NCI-H345 treated with DMSO at 0.1 percent for 48 hours (cell line): ENCODE measurements around the gene MAPRE3.

Source experiments
- DNase-seq: peaks from one replicate; lab custom pipeline; 2025; ENCODE audit not compliant: unreplicated experiment; lab: John Stamatoyannopoulos, UW

MAPRE3 gene

GRCh38 chr2:27010139-27010538 is 39.7 kb downstream of the MAPRE3 start:
- DNase-seq, result no peak

DNA sequence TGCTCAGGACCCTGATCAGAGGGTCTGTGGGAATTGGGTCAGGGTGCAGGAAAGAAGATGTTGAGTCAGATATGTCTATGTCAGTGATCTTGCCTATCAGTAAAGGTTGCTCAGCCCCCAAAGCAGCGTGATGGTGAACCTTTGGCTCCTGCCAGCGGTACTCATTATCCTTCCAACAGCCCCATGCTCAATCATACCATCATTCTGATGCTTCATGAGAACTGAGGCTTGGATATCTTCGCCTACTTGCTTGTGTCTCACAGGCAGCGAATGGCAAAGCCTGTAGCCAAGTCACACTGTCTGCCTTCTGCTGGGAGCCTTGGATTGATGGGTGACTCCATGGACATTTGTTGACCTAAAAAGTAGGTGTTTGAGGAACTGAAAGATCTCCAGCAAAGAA is 43.3 kb downstream of the MAPRE3 start:
- no peak for DNase-seq

GRCh38 chr2:27014771-27015433 is 44.5 kb downstream of the MAPRE3 start:
- DNase-seq, result no peak

- peak; percentile 77 for DNase-seq
Measured at GRCh38 chr2:27016801-27017325, 46.4 kb downstream of the MAPRE3 start.

- DNase-seq, result no peak
Measured at GRCh38 chr2:27018142-27018541, 47.7 kb downstream of the MAPRE3 start.

DNA sequence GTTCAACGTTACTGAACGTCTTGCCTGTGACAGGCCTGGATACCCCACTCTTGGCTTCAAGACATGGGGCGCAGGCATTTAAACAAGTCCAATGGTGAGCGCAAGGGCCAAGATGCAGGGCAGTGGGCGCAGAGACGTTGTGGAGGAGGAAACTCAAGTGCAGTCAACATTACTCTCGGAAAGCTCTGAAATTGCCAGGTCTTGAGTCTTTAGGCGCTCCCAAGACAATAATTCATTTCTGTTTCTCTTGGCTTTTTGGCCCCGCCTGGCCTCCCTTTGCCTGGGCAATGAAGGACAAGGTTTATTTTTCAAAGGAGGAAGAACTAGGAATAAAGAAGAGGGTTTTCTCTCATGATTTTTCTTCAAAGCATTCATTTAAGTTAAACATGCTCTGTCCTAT is 49.0 kb downstream of the MAPRE3 start:
- DNase-seq, result no peak

GRCh38 chr2:27019931-27020855 is 49.8 kb downstream of the MAPRE3 start:
- no peak for DNase-seq

GRCh38 chr2:27021253-27022049 is 51.0 kb downstream of the MAPRE3 start:
- DNase-seq, result no peak

DNA sequence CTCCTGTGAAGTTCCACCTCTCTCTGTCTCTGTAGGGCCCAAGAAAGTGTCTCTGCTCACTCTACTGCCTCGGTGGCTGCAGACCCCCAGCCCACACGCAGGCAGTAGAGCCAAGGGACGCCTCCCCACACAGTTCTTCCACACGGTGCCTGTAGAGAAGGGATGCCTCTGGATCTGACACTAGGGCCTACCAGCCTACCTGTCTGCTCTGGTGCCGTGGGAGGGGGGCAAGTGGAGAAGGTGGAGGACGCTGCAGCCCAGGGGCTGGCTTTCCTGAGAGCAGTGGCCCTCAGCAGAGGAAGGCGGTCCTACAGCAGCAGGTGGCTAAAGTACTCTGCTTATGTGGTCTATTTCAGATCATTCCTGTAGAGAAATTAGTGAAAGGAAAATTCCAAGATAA is 53.3 kb downstream of the MAPRE3 start:
- no peak for DNase-seq

DNA sequence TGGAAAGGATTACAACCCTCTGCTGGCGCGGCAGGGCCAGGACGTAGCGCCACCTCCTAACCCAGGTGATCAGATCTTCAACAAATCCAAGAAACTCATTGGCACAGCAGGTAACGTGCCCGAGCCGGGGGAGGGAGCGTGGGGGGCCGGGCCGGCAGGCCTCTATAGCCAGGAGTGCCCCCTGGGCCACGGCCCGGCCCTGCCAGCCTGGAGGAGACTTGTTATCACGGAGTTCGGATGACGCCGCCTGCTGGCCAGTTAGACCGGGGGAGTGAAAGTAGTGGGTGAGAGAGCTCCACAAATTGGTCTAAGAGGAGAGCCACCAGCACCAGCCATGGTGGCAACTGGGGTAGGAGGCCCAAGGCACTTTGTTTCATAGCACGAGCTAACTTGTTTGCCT is 53.8 kb downstream of the MAPRE3 start:
- no peak for DNase-seq

DNA sequence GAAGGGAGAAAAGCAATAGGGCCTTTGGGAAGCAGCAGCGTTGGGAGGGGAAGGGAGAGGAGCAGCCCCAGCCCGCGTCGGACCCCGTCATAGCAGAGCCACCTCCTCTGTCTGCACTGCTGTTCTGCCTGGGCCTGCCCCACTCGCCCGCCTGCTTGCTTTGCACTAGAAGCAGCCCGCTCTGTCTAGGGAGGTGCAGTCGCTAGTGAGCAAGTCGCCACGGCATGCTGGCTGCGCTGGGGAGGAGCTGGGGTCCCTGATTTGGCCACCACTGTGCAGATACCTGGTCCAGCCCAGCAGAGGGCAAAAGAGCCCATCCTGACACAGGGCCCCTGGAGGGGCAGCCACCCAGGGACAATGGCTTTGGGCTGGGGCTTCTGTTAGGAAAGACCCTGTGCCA is 54.4 kb downstream of the MAPRE3 start:
- no peak for DNase-seq

GRCh38 chr2:27025281-27025800 is 54.9 kb downstream of the MAPRE3 start:
- no peak for DNase-seq

DNA sequence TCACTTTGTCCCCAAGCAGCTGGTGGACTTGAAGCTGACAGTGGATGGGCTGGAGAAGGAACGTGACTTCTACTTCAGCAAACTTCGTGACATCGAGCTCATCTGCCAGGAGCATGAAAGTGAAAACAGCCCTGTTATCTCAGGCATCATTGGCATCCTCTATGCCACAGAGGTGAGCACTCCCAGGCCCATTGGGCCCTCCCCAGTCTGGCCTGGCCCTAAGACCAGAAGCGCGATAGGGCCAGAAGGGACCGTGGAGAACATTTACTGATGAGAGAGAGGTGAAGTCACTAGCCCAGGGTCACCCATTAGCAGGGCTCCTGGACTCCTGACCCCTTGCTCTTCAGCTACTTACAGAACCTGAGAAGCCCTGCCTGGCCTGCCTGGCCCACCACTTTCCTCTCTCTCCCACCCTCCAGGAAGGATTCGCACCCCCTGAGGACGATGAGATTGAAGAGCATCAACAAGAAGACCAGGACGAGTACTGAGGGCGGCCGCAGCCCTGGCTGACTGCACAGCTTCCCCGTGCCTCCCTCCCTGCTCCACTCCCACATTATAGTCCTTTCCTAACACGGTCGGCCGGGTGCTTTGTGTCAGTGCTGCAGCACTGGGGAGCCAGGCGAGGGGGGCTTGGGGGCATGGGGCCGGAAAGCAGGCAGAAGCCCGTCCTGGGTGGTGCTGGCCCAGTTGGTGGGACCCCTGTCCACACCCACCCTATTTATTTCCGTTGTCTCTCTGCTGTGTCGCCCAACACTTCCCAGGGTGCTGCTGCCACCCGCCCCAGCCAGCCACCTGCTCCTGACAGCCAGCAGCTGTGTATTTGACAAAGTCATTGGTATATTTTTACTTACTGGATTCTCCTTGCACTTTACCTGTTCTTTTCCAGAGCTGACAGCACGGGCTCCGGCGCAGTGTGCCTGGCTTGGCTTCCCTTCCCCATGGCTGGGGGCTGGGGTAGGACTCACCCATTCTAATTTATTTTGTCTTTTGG is 55.7 kb downstream of the MAPRE3 start:
- DNase-seq, result no peak

- DNase-seq, result no peak
Measured at GRCh38 chr2:27027211-27027651, 56.8 kb downstream of the MAPRE3 start.

GRCh38 chr2:27029051-27029450 is 58.6 kb downstream of the MAPRE3 start:
- no peak for DNase-seq

DNA sequence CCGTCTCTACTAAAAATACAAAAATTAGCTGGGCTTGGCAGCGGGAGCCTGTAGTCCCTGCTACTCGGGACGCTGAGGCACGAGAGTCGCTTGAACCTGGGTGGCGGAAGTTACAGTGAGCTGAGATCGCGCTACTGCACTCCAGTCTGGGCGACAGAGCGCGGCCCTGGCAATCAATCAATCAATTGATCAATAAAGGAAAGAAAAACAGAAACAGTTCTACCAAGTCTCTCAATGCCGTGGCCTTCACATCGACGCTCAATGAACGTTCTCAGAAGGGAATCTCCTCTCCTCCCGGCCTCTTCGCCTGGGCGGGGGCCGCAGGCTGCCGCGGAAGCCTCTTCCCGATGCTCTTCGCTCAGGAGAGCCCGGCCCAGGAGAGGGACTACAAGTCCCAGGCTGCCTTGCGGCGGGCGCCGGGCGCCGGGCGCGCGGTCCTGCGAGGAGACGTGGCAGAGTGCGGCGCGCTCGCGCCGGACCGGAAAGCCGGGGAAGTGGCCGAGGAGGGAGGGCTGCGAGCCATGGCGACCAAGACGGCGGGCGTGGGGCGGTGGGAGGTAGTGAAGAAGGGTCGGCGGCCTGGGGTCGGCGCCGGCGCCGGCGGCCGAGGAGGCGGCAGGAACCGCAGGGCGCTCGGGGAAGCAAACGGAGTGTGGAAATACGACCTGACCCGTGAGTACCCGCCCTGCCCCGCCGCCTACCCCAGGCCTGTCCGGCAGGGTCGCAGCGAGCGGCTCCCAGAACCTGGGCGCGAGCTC is 62.2 kb downstream of the MAPRE3 start, which contains the start of gene TMEM214:
TMEM214 (plus strand) TSS at position 471 of the 758 bp plus-strand sequence; CDS start at position 522, 51 bp downstream.
- peak; percentile 90 for DNase-seq

DNA sequence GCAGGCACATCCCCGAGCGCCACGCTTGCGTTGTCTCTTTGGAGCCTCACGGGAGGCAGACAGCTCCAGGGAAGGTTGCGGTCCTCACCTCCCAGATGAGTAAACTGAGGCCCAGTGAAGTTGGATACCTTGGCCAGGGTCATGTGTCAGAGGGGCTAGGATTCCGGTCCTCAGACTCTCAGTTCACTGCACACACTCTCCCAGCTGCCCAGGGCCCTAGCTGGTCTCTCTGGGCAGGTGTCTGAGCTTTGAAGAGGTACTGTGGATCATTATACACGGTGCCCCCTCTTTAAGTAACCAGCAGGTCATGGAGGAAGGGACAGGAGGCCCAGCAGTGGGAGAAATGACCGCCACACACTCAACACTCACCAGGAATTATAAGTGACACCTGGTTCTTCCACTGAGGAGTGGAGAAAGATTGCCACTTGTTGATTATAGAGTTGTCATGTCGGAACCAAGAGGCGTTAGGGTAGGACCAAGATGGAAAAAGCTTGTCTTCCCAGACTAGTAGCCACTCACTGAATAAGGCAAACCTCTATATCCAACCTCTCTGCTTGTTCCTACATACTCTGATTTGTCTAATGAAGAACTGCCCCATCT is 62.9 kb downstream of the MAPRE3 start:
- no peak for DNase-seq

- no peak for DNase-seq
Measured at GRCh38 chr2:27038012-27038411, 67.6 kb downstream of the MAPRE3 start.
